ENCODE measurements around the gene ATXN2. TPM values are rescaled to one million over a fixed set of nuclear protein-coding genes. Genes with fewer than 3 reads are reported as not detected.

Gene ATXN2
- total RNA-seq, 1 donor from 2014 or later: 70.3 TPM

DNA sequence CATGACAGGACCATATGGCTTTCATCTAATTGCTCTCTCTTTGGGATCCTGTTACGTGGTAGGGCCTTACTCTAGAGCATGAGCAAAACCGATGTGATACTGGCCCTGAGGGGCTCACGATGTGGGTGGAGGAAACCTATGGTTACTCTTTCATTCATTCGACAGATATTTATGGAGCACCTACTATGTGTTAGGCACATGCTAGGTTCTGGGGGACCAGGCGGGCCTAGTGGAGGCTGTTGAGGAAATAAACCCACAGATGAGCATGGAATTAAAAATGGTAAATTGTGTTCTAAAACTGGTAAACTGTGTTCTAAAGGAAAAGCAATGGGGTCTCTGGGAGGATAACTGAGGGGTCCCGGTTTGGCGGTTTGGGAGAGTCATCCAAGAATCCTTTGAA, 178.6 kb downstream of the ATXN2 start:
- TF ChIP-seq, protein P1, sequence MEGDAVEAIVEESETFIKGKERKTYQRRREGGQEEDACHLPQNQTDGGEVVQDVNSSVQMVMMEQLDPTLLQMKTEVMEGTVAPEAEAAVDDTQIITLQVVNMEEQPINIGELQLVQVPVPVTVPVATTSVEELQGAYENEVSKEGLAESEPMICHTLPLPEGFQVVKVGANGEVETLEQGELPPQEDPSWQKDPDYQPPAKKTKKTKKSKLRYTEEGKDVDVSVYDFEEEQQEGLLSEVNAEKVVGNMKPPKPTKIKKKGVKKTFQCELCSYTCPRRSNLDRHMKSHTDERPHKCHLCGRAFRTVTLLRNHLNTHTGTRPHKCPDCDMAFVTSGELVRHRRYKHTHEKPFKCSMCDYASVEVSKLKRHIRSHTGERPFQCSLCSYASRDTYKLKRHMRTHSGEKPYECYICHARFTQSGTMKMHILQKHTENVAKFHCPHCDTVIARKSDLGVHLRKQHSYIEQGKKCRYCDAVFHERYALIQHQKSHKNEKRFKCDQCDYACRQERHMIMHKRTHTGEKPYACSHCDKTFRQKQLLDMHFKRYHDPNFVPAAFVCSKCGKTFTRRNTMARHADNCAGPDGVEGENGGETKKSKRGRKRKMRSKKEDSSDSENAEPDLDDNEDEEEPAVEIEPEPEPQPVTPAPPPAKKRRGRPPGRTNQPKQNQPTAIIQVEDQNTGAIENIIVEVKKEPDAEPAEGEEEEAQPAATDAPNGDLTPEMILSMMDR (IDR thresholded peaks at IDR 0.05): no peak
- Histone ChIP-seq H3K9me3 (no peaks in the 10 kb centered on the region), H3K27me3 (ENCODE audit: low read depth) (no peaks in the 10 kb centered on the region), H3K27ac (no peak overlapping the region), H3K36me3 (peaks cover 47% of the 10 kb centered on the region), H3K4me1 (peaks cover 20% of the 10 kb centered on the region), H3K4me3 (no peak overlapping the region)
- intact Hi-C loops (cut with DNase I): no loop called here
- no peak for DNase-seq
- ATAC-seq: no peak

DNA sequence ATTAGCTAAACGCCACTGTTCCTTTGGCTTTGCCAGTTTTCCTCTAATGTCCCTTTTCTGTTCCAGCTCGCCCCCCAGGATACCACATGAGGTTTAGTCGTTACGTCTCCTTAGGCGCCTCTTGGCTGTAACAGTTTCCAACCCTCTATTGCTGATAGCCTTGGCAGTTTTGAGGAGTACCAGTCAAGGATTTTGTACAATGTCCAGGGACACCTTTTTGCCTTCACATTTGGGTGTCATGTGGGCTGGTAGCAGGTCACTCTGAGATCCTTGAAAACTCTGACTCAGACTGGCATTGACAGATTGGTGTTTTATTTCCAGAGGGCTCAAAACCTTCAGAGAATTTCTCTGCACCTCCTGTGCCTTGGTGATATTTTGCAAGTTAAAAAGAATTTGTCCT, 179.3 kb downstream of the ATXN2 start:
- TF ChIP-seq, protein P1 (IDR thresholded peaks at IDR 0.05): no peak
- Histone ChIP-seq H3K27me3 (ENCODE audit: low read depth) (no peaks in the 10 kb centered on the region), H3K4me3 (no peak overlapping the region), H3K9me3 (no peaks in the 10 kb centered on the region), H3K27ac (no peak overlapping the region), H3K36me3 (peaks cover 47% of the 10 kb centered on the region), H3K4me1 (peaks cover 13% of the 10 kb centered on the region)
- ATAC-seq (no peak), DNase-seq (no peak)
- intact Hi-C loops (cut with DNase I): no loop called here

DNA sequence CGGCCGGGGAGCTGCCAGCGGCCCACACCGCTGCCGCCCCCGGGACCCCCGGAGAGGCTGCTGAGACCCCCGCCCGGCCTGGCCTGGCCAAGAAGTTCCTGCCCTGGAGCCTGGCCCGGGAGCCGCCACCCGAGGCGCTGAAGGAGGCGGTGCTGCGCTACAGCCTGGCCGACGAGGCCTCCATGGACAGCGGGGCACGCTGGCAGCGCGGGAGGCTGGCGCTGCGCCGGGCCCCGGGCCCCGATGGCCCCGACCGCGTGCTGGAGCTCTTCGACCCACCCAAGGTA, 180.6 kb downstream of the ATXN2 start:
- no peak for ATAC-seq
- no peak for DNase-seq
- Histone ChIP-seq H3K4me1 (peaks cover 12% of the 10 kb centered on the region), H3K4me3 (no peak overlapping the region), H3K27ac (no peak overlapping the region), H3K27me3 (ENCODE audit: low read depth) (no peaks in the 10 kb centered on the region), H3K9me3 (no peaks in the 10 kb centered on the region), H3K36me3 (peaks cover 47% of the 10 kb centered on the region)
- intact Hi-C loops (cut with DNase I): no loop called here
- TF ChIP-seq, protein P1 (IDR thresholded peaks at IDR 0.05): no peak

GRCh38 chr12:111417784-111418593, 181.1 kb downstream of the ATXN2 start:
- Histone ChIP-seq H3K36me3 (peaks cover 47% of the 10 kb centered on the region), H3K4me3 (no peak overlapping the region), H3K4me1 (peaks cover 17% of the 10 kb centered on the region), H3K27me3 (ENCODE audit: low read depth) (no peaks in the 10 kb centered on the region), H3K9me3 (no peaks in the 10 kb centered on the region), H3K27ac (no peak overlapping the region)
- intact Hi-C loops (cut with DNase I): no loop called here
- DNase-seq (no peak), ATAC-seq (no peak)
- TF ChIP-seq, protein P1 (IDR thresholded peaks at IDR 0.05): no peak

DNA sequence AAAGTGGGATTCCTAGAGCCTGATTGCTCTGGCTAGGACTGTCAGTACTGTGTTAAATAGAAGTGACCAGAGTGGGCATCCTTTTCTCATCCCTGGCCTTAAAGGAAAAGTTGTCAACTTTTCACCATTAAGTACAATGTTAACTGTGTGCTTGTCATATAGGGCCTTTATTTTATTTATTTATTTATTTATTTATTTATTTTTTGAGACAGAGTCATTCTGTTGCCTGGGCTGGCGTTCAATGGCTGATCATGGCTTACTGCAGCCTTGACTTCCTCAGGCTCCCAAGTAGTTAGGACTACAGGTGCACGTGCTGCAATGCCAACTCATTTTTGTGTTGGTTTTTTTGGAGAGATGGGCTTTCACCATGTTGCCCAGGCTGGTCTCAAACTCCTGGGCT, 181.8 kb downstream of the ATXN2 start:
- H3K27ac ChIP-seq: no peak overlapping the region
- no peaks in the 10 kb centered on the region for H3K9me3 ChIP-seq
- intact Hi-C loops (cut with DNase I): no loop called here
- no peaks in the 10 kb centered on the region for H3K27me3 ChIP-seq (ENCODE audit: low read depth)
- no peak for DNase-seq
- peaks cover 47% of the 10 kb centered on the region for H3K36me3 ChIP-seq
- no peak overlapping the region for H3K4me3 ChIP-seq
- H3K4me1 ChIP-seq: peaks cover 24% of the 10 kb centered on the region
- TF ChIP-seq, protein P1 (IDR thresholded peaks at IDR 0.05): no peak
- no peak for ATAC-seq
